Gastroesophageal sphincter (tissue), 3 donors: ENCODE measurements around the gene WDR93.

Experiments used
- EP300 ChIP-seq: sonication (generic); formaldehyde crosslinking; IDR thresholded peaks from one replicate; pipeline ENCODE4 v1.6.1; 2017; ENCODE audit warnings: antibody characterized with exemption, mild to moderate bottlenecking
- POLR2AphosphoS5 ChIP-seq: sonication (generic); formaldehyde crosslinking; IDR thresholded peaks from one replicate; pipeline ENCODE4 v1.6.1; 2017; ENCODE audit warnings: antibody characterized with exemption
- TF ChIP-seq, protein P1 (sequence below), 4 experiments: fragments of 200-600 bp in 2 of 4; fragments of 450-650 bp in 2 of 4; sonication (generic) in 1 of 4; IDR thresholded peaks; one replicate each; pipeline ENCODE4 v1.5.1; 2017 to 2019; ENCODE audit warnings: antibody characterized with exemption in 4 of 4, mild to moderate bottlenecking in 2 of 4, moderate library complexity in 2 of 4

DNA sequence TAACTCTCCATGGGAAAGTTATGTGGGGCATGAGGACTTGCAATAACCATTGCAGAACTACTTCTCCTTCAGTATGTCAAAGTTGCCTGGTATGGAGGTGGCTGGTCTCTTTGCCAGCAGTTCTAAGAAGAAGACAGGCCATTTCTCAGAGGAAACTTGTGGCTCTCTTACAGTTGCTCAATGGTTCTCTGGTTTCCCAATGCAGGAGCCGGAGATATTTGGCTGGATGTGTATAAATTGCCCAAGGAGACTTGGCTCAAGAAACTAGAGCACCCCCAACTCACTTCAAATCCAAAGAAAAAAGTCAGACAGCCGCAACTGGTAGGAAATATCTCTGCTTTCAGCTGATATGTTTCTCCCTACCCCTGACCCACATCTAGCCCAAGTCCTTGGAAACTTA, 24.2 kb downstream of the WDR93 start:
- no peak for TF ChIP-seq EP300
- TF ChIP-seq POLR2AphosphoS5: no peak
- TF ChIP-seq, protein P1, sequence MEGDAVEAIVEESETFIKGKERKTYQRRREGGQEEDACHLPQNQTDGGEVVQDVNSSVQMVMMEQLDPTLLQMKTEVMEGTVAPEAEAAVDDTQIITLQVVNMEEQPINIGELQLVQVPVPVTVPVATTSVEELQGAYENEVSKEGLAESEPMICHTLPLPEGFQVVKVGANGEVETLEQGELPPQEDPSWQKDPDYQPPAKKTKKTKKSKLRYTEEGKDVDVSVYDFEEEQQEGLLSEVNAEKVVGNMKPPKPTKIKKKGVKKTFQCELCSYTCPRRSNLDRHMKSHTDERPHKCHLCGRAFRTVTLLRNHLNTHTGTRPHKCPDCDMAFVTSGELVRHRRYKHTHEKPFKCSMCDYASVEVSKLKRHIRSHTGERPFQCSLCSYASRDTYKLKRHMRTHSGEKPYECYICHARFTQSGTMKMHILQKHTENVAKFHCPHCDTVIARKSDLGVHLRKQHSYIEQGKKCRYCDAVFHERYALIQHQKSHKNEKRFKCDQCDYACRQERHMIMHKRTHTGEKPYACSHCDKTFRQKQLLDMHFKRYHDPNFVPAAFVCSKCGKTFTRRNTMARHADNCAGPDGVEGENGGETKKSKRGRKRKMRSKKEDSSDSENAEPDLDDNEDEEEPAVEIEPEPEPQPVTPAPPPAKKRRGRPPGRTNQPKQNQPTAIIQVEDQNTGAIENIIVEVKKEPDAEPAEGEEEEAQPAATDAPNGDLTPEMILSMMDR (IDR thresholded peaks at IDR 0.05): no peak
